Measurements from ENCODE around the gene RSKR.

DNA sequence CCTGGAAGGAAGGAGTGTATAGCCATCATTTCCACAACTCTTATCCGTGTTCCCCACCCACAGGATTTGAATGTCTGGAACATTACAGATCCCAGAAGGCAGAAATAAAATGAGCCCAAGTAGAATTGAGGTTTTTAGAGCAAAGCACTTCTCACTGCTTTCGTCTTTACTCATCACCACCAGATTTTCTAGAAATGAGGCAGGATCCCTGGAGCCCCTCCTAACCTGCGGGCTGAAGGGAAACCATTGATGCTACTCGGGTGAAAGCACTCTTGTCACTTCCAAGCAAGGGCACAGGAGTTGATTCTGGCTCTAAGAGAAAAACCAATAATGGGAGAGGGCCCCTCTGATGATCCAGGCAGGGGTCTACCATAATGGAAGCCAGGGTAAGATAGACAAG is 34.5 kb downstream of the RSKR start:
- TF ChIP-seq, protein P1, sequence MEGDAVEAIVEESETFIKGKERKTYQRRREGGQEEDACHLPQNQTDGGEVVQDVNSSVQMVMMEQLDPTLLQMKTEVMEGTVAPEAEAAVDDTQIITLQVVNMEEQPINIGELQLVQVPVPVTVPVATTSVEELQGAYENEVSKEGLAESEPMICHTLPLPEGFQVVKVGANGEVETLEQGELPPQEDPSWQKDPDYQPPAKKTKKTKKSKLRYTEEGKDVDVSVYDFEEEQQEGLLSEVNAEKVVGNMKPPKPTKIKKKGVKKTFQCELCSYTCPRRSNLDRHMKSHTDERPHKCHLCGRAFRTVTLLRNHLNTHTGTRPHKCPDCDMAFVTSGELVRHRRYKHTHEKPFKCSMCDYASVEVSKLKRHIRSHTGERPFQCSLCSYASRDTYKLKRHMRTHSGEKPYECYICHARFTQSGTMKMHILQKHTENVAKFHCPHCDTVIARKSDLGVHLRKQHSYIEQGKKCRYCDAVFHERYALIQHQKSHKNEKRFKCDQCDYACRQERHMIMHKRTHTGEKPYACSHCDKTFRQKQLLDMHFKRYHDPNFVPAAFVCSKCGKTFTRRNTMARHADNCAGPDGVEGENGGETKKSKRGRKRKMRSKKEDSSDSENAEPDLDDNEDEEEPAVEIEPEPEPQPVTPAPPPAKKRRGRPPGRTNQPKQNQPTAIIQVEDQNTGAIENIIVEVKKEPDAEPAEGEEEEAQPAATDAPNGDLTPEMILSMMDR (IDR thresholded peaks at IDR 0.05), result no peak
- no peak for TF ChIP-seq POLR2A (IDR thresholded peaks at IDR 0.05)
